GM18508 (cell line): ENCODE results near the gene ZC2HC1B.

Experiments
- ATAC-seq: cut with Tn5 transposase; IDR thresholded peaks from one replicate; pipeline ENCODE4 v1.9.1; 2021; ENCODE audit warnings: moderate number of reproducible peaks; ENCODE audit not compliant: insufficient read depth, unreplicated experiment

ZC2HC1B gene

GRCh38 chr6:143986463-143987065 lies 122.3 kb downstream of the ZC2HC1B start:
- ATAC-seq = no peak
